Small intestine (tissue), 7 donors: Measurements from ENCODE around the gene ATF6. TPM values are rescaled to one million over a fixed set of nuclear protein-coding genes. Genes with fewer than 3 reads are reported as not detected.

Experiments
- DNase-seq, 2 donors: peaks; one replicate each; pipeline versions ENCODE4 v3.0.0 to v3.0.0-alpha.2; 2013
- FAIRE-seq: peaks from 2 replicates; lab custom pipeline; 2012; peaks lifted over from hg19 to GRCh38; lab: Jason Lieb, UNC
- H3K27ac ChIP-seq, 3 donors: one replicate each; pipeline ENCODE4 v1.5.1; 2013; ENCODE audit warnings: low read length in 2 of 3, mild to moderate bottlenecking in 2 of 3, control low read depth in 1 of 3, inconsistent platforms in 1 of 3, low read depth in 1 of 3, moderate library complexity in 1 of 3
- H3K27me3 ChIP-seq, 3 donors: one replicate each; pipeline ENCODE4 v1.6.1; 2013; ENCODE audit warnings: low read length in 3 of 3, inconsistent platforms in 1 of 3; ENCODE audit not compliant: control insufficient read depth in 3 of 3, insufficient read depth in 3 of 3
- H3K36me3 ChIP-seq, 3 donors: one replicate each; pipeline ENCODE4 v1.6.1; 2013; ENCODE audit warnings: low read length in 3 of 3, inconsistent platforms in 1 of 3, low read depth in 1 of 3, mild to moderate bottlenecking in 1 of 3, moderate library complexity in 1 of 3; ENCODE audit not compliant: control insufficient read depth in 3 of 3, insufficient read depth in 2 of 3
- H3K4me1 ChIP-seq, 3 donors: one replicate each; pipeline ENCODE4 v1.6.1; 2013; ENCODE audit warnings: low read length in 2 of 3, inconsistent platforms in 1 of 3, low read depth in 1 of 3, mild to moderate bottlenecking in 1 of 3, moderate library complexity in 1 of 3; ENCODE audit not compliant: control insufficient read depth in 3 of 3, insufficient read depth in 2 of 3
- H3K4me3 ChIP-seq, 3 donors: one replicate each; pipeline ENCODE4 v1.5.1; 2013; ENCODE audit warnings: low read length in 3 of 3, control low read depth in 1 of 3, inconsistent platforms in 1 of 3, low read depth in 1 of 3, mild to moderate bottlenecking in 1 of 3, moderate library complexity in 1 of 3
- H3K9me3 ChIP-seq, 2 donors: one replicate each; pipeline ENCODE4 v1.6.1; 2013; ENCODE audit warnings: low read depth in 1 of 2, low read length in 1 of 2; ENCODE audit not compliant: control insufficient read depth in 2 of 2, insufficient read depth in 1 of 2
- WGBS, 3 donors: extraction: QIAGEN DNeasy Blood & Tissue Kit; methylation state at CpG; one replicate each; pipeline ENCODE4 v1.1.7; 2013; 5-methylcytosine and 5-hydroxymethylcytosine counted together
- polyA plus RNA-seq, 4 donors: library from polyadenylated mRNA; stranded (reverse) in 3 of 4; unstranded in 1 of 4; fragments of 200-250 nt in 3 of 4; fragments of 120-200 nt in 1 of 4; gene quantifications; one replicate each; pipeline versions ENCODE4 v1.2.1 to v1.2.3, GENCODE V29; 2013
- donor health status: healthy with polysubstance abuse.
- donor health status: control.
- donor health status: control.
- donor health status: Bipolar disorder and iron deficiency.
- donor health status: healthy.

The ATF6 gene
- polyA plus RNA-seq, 4 donors: 2.7 to 19.6 (median 6.1) TPM

DNA sequence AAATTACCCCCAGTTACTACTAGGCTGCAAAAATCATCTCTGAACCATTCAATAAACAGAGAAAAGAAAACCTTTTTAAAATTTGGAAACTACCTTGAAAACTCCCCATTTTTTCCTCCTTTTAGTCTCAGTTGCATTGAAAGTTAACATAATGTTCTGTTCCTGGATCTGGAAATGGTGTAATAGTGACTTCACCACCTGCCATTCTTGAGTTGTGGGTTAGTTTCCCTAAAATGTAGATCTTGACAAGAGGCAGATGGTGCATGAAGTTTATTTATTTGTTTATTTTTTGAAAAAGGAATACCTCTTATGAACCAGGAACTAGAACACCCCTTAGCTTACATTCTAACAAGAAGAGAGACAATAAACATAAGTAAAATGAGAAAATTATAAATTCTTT, 72.8 kb downstream of the ATF6 start:
- Histone ChIP-seq H3K27me3 (no peaks in the 10 kb centered on the region), H3K36me3 (peaks cover 0 to 8% (median 6%) of the 10 kb centered on the region in 3 donors), H3K27ac (no peak overlapping the region), H3K4me3 (no peak overlapping the region), H3K9me3 (no peaks in the 10 kb centered on the region), H3K4me1 (no peaks in the 10 kb centered on the region)
- DNase-seq (no peak), FAIRE-seq (no peak)

DNA sequence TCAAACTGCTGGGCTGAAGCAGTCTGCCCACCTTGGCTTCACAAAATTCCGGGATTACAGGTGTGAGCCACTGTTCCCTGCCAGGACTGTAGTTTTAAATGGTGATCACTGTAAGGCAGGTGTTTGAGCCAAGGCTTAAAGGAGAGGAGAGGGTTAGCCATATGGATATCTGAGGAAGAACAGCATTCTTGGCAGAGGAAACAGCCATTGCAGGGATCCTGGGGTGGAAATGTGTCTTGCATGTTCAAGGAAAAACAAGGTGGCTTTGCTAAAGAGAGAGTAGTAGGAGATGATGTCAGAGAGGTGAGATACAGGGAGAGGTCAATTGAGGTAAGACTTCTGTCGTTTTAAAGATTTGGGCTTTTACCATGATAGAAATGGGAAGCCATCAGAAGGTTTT, 73.5 kb downstream of the ATF6 start:
- DNase-seq (no peak), FAIRE-seq (no peak)
- Histone ChIP-seq H3K4me1 (no peaks in the 10 kb centered on the region), H3K27ac (no peak overlapping the region), H3K36me3 (peaks cover 0 to 8% (median 8%) of the 10 kb centered on the region in 3 donors), H3K4me3 (no peak overlapping the region), H3K9me3 (no peaks in the 10 kb centered on the region), H3K27me3 (no peaks in the 10 kb centered on the region)
- WGBS, 3 donors: 85 to 90% (median 88%) methylated on average over 2 of the region's 2 CpGs

DNA sequence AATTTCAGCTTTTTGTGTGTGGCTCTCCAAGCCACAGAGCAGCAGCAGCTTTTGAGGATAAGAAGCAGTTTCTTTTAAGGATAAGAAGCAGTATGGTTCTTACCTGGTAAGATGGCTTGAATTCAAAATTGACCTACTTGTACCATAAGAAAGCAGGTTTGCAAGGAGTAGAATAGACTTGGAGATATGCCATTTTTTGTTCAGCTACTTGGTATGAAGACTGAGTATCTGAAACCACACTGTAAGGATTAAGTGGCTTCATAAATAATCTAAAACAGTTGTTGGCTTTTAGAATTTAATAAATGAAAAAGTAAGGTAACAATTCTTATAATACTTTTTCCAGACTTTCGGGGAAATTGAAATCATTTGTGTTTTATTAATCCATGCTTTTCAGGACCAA, 74.2 kb downstream of the ATF6 start:
- Histone ChIP-seq H3K36me3 (peaks cover 0 to 8% (median 8%) of the 10 kb centered on the region in 3 donors), H3K9me3 (no peaks in the 10 kb centered on the region), H3K4me3 (no peak overlapping the region), H3K27ac (no peak overlapping the region), H3K4me1 (no peaks in the 10 kb centered on the region), H3K27me3 (no peaks in the 10 kb centered on the region)
- no peak for FAIRE-seq
- WGBS, 3 donors: 93 to 98% (median 98%) methylated on average over 1 of the region's 1 CpG
- no peak for DNase-seq

DNA sequence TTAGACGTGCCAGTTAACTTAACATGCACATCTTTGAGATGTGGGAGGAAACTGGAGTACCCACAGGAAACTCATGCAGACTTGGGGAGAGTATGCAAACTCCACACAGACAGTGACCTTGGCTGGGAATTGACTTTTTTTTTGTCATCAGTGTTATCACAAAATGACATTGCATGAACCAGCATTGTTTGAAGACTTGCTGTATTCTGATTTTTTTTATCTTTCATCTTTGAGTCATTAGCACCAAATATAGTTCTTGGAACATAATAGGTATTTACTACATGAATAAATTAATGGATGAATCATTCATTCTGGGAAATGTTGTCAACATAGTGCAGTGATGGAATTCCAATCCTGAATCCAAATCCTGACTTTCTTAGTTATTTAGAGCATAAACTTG, 77.0 kb downstream of the ATF6 start:
- peaks cover 3 to 8% (median 5%) of the 10 kb centered on the region in 3 donors for H3K36me3 ChIP-seq
- no peaks in the 10 kb centered on the region for H3K9me3 ChIP-seq
- FAIRE-seq (no peak), DNase-seq (no peak)
- no peaks in the 10 kb centered on the region for H3K4me1 ChIP-seq
- 69 to 76% (median 75%) methylated on average over 1 of the region's 1 CpG for WGBS, 3 donors
- H3K27me3 ChIP-seq: no peaks in the 10 kb centered on the region
- H3K4me3 ChIP-seq: no peak overlapping the region
- H3K27ac ChIP-seq: no peak overlapping the region

DNA sequence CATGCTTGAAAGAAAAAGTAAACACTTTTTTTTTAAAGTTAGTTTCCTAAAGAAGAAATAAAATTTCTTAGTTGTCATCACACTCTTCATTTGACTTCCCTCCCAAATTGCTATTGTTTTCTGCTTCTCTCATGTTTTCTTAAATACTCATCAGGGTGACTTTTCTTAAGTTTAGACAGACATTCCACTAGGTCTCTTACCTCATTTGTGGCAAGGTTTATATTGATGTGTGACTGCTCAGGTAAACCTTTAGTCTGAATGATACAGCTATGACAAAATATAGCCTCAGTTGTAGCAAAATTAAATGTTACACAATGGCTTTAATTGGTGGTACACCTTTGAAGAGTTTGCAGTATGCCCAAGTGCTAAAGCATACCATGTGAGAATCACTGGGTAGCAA, 78.6 kb downstream of the ATF6 start:
- FAIRE-seq: no peak
- no peak for DNase-seq
- Histone ChIP-seq H3K27ac (no peak overlapping the region), H3K36me3 (peaks cover 3 to 4% (median 3%) of the 10 kb centered on the region in 3 donors), H3K4me3 (no peak overlapping the region), H3K27me3 (no peaks in the 10 kb centered on the region), H3K4me1 (no peaks in the 10 kb centered on the region), H3K9me3 (no peaks in the 10 kb centered on the region)

DNA sequence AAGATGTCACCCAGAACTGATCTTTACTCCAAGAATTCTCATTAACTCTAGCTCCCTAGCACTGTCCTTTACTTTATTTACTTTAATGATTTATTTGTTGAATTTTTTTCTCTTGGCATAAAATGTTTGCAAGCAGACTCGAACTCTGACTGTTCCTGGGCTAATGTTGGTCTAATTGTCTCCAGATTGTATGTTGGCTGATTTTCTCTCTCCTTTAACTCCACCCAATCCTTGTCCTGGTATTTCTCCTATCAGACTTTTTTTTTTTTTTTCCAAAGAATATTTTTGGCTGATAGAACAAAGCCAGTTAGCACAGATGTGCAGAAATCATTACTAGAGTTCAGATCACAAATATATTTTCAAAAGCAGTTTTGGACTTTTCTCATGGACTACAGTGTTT, 82.6 kb downstream of the ATF6 start:
- Histone ChIP-seq H3K4me3 (no peak overlapping the region), H3K4me1 (no peaks in the 10 kb centered on the region), H3K9me3 (no peaks in the 10 kb centered on the region), H3K36me3 (peaks cover 3 to 14% (median 4%) of the 10 kb centered on the region in 3 donors), H3K27me3 (no peaks in the 10 kb centered on the region), H3K27ac (no peak overlapping the region)
- DNase-seq: no peak
- WGBS, 3 donors: 63 to 82% (median 79%) methylated on average over 1 of the region's 1 CpG
- no peak for FAIRE-seq

DNA sequence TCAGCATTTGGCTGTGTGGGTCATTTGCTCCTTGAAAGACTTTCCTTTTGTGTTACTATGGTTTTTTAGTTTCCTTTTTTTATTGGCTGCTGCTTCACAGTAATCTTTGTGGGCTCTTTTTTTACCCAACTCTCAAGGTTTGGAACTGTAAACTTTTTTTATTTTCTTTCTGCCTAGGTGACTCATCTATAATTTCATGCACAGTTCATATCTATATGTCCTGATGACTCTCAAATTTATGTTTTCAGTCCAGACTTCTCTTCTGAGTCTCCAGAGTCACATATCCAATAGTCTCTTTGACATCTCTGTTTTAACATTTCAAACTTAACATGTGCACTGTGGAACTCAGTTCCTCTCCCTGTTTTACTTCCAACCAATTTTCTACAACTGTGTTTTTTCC, 83.4 kb downstream of the ATF6 start:
- Histone ChIP-seq H3K9me3 (no peaks in the 10 kb centered on the region), H3K4me3 (no peak overlapping the region), H3K27ac (no peak overlapping the region), H3K27me3 (no peaks in the 10 kb centered on the region), H3K4me1 (no peaks in the 10 kb centered on the region), H3K36me3 (peaks cover 3 to 13% (median 6%) of the 10 kb centered on the region in 3 donors)
- no peak for DNase-seq
- no peak for FAIRE-seq

DNA sequence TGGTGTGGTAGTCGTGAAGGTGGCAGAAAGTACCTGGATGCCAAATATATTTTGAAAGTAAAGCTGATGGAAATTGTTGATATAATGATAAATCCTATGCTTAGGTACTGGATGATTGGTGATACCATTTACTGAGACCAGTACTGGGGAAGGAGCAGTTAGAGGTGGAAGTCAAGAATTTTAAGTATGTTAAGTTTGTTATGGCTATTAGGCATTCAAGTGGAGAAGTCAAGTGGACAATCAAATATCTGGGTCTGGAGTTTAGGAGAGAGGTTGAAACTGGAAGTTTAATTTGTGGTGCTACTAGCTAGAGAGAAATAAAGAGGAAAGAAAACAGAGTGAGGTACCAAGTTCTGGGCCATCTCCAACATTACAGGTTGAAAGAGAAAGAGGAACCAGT, 89.1 kb downstream of the ATF6 start:
- H3K9me3 ChIP-seq: no peaks in the 10 kb centered on the region
- FAIRE-seq (no peak), DNase-seq (no peak)
- H3K27me3 ChIP-seq: no peaks in the 10 kb centered on the region
- no peak overlapping the region for H3K27ac ChIP-seq
- 91 to 98% (median 92%) methylated on average over 1 of the region's 1 CpG for WGBS, 3 donors
- no peaks in the 10 kb centered on the region for H3K4me1 ChIP-seq
- H3K4me3 ChIP-seq: no peak overlapping the region
- H3K36me3 ChIP-seq: peaks cover 0 to 12% (median 9%) of the 10 kb centered on the region in 3 donors

DNA sequence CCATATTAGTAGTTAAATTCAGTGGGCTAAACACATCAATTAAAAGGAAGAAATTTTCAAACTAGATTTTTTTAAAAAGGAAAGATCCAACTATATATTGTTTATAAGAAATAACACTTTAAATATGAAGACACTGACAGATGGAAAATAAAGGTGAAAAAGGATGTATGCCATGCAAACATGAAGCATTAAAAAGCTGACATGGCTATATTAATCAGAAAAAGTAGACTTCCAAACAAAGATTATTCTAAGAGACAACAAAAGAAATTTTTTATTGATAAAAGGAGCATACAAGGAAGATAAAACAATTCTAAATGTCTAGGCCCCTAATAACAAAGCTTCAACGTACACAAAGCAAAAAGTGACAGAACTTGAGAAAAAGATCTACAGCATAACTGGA, 92.2 kb downstream of the ATF6 start:
- no peak overlapping the region for H3K27ac ChIP-seq
- WGBS, 3 donors: 98 to 100% (median 100%) methylated on average over 1 of the region's 1 CpG
- no peaks in the 10 kb centered on the region for H3K27me3 ChIP-seq
- no peaks in the 10 kb centered on the region for H3K9me3 ChIP-seq
- no peak for DNase-seq
- H3K4me3 ChIP-seq: no peak overlapping the region
- peaks cover 2 to 8% (median 5%) of the 10 kb centered on the region in 3 donors for H3K36me3 ChIP-seq
- no peaks in the 10 kb centered on the region for H3K4me1 ChIP-seq
- FAIRE-seq: no peak
